Effector CD8-positive, alpha-beta T cell (primary cell): Measurements from ENCODE around the gene ADAMTSL2.

ENCODE experiments used
- DNase-seq: peaks from one replicate; lab custom pipeline; 2025; lab: John Stamatoyannopoulos, UW
- total RNA-seq, 4 experiments: gene quantifications; one replicate each; lab custom pipeline; 2026; lab: John Stamatoyannopoulos, UW

ADAMTSL2 gene
- total RNA-seq, result 0 to 0.54 (median 0.32) reads per million in 4 experiments

DNA sequence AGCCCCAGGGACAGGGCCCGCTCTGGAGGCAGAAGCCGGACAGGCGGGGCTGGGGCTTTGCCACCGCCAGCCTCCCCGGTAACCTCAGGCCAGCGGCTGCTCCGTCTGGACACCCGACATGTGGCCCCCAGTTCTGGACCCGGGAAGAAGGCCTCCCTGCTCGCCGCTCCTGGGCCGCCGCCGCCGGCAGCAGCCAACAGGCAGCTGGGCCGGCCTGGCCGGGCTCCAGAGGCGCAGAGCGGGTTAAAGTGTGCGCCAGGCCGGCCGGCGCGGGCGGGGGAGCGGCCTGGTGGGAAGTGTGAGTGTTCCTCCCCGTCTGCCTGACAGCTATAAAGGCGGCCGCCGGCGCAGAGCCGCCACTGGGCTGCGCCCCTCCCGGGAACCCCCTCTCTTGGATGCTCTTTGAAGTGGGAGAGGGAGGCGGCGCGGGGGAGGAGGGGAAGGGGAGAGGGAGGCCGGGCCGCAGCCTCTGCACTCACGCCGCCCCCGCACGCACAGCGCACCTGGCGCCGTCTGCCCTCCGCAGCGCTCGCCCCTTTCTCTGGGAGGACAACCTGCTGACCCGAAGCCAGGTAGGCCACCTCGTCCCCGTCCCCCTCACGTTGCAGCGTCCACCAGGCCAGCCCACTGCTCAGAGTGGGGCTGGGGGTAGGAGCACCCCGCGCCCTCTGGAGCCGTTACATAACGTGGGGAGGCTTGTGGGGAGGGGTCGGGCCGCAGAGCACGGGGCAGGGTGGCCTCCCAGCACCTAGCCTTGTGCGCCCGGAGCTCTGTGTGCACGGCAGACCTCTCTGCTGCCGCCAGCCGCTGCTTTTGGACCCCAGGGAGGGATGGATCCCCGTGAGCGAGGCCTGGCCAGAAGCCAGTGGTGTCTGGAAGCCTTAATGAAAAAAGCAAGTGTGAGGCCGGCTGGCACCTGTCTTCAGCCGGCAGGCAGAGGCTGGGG lies at the start of gene ADAMTSL2:
Gene ADAMTSL2, plus strand, starts transcription at position 359 of the 946 bp plus-strand sequence. CDS start 2,009 bp downstream, outside the sequence.
- peak; percentile 60 for DNase-seq

DNA sequence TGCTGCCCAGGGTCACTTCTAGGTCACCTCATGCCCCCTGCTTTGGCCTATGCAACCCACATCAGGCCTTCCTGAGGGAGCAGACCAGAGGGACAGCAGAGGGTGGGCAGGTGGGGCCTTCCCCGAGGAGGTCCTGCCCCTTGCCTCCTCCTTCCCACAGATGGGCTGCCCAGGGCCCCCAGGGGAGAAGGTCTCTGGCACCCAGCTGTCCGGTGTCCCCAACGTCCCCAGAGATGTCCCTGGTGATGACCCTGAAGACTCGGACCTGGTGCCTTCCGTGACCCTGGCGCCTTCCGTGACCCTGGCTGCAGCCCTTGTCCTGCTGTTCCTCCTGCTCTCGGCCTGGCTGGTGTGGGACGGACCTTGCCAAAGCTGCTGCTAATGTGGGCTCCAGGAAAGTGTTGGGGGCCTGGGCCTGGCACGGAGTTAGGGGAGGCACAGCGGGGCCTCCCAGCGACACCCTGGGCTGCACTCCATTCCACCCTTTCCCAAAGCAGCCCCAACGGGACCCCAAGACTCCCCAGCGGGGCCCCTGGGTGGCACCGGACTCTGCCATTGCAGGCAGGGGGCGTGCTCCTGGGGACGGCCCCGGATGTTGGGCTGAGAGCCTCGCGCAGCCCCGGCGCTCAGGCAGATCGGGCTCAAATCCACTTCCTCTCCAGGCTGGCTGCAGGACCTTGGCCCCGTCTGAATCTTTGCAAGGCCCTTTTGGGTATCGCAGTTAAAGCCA lies 48.8 kb upstream of the ADAMTSL2 start:
- no peak for DNase-seq

DNA sequence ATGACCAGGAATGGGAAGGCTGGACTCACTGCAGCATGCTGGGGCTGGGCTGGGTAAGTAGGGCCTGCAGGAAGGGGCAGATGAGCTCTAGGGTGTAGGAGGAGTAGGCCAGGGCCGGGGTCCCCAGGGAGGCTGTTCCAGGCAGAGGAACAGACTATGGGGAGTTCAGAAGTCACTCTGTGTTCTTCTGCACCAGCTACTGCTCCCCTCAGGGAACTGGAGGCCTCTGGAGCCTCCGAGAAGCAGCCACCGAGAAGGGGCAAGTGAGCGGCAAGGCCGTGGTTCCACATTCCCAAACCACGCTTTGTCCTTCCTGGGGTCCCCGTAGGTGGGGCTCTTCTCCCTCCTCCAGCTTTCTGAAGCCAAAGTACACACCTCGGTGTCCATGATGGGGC lies 47.2 kb upstream of the ADAMTSL2 start:
- DNase-seq, result no peak

DNA sequence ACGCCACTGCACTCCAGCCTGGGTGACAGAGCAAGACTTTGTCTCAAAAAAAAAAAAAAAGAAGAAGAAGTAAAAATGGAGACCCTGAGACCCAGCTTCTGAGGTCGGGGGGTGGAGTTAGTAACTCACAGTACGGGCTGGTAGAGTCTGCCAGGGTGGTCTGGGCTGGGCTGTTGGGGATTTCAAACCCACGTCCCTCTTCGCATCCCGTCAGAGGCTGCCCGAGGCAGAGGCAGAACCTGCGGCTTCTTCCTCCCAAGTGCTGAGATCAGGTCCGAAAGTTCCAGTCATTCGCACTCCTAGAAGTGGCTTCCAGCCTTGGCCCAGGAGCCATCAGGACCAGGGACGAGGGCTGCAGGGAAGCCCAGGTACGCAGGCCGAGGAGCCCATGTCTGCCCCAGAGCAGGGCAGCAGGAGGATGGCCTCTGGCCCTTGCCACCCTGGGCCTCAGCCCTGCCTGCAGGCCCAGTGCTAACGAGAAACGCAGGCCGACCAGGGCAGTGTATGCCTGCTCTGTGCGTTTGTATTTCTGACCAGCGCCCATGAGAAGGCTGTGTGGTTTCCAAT lies 45.7 kb upstream of the ADAMTSL2 start:
- no peak for DNase-seq

DNA sequence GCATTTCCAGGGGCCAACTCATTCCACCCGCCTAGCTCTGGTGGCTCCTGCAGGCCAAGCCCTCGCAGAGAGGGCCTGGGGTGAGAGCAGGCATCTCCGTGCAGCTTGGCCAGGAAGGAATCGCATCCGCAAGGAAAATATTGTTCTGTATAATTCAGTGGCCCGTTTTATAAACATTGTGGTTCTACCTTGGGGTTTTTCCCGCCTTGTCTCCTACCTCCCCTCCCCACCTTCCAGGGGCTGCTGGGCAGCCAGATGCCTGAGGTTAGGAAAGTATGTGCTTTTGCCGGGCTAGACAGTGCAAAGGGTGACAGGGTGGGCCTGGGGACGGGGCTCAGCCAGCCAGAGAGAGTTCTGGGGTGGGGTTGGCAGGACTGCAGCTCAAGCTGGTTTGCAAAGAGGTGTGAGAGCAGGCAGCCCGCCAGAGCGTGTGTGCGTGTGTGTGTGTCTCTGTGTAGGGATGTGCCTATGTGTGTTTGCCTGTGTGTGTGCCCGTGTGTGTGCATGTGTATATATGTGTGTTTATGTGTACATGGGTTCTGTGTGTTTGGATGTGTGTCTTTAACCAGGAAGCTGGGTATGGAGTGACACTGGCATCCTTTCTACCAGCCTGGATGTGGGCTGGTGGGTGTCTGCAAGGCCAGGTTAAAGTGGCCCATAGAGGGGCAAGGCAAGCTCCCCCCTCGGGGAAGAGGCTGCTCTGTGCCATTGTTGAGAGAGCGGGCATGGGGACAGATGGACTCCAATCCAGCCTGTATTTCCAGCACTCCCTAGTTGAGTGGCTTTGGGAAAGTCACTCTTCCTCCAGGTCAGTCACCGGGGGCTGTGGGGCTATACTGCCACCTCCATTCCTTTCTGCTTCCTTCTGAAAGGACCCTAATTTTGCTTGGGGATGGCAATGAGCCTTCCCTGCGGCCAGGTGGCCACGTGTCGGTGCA lies 45.0 kb upstream of the ADAMTSL2 start:
- DNase-seq, result no peak

DNA sequence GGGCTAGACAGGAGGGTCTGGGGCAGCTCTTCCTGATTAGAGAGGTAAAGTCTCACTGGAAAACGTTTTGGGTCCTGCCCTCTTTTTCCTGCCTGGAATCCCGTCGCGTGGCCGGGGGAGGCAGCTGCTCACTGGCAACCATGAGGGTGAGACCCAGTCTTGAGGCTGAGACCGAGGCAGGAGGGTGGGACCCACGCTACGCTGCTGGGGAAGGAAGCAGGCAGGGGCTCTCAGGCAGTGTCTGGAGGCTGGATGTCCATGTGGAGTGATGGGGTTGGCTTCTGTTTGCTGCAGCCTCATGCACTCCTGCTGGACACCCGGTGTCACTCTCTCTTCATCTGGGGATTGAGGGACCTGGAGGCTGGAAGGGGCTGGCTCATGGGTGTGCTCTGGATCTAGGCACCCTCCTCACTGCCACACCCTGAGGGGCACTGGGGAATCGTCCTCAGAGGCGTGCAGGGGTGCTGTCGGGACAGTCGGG lies 44.3 kb upstream of the ADAMTSL2 start:
- DNase-seq, result no peak

DNA sequence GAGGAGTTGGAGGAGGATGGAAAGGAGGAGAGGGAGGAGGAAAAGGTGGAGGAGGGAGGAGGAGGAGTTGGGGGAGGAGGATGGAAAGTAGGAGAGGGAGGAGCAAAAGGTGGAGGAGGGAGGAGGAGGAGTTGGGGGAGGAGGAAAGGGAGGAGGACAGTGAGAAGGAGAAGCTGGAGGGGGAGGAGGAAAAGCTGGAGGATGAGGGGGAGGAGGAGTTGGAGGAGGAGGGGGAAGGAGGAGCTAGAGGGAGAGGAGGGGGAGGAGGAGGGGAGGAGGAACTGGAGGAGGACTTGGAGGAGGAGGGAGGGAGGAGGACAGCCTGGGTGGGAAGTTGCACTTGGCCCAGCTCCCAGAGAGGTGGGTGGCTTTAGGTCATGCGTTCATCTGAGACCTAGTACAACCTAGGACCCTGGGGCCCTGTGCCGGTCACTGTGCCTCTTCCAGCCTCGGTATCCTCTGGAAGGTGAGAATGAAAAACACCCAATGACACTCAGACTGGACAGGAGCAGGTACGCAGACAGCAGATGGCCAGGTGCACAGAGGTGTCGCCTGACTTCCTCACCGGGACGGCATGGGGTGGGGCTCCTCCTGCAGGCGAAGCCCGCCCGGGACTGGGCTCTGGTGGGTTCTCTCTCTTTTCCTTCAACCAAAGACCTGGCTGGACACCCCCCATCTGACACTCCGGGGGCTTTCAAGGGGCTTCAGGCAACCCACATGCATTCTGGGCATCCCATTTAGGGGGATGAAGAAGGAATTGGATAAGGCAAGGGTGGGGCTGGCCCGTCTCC lies 43.4 kb upstream of the ADAMTSL2 start:
- DNase-seq, result no peak

DNA sequence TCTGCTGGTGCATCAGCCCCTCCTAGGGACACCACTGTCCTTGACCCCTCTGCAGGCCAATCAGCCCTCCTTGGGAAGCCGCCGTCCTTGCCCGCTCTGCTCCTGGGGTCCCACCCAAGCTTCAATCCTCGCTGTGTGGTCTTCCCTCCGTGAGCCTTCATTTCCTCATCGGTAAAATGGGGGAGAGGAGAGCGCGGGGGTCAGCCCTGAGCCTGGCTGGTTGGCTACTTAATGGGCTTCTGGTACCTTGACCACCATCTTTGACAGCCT lies 42.9 kb upstream of the ADAMTSL2 start:
- no peak for DNase-seq

DNA sequence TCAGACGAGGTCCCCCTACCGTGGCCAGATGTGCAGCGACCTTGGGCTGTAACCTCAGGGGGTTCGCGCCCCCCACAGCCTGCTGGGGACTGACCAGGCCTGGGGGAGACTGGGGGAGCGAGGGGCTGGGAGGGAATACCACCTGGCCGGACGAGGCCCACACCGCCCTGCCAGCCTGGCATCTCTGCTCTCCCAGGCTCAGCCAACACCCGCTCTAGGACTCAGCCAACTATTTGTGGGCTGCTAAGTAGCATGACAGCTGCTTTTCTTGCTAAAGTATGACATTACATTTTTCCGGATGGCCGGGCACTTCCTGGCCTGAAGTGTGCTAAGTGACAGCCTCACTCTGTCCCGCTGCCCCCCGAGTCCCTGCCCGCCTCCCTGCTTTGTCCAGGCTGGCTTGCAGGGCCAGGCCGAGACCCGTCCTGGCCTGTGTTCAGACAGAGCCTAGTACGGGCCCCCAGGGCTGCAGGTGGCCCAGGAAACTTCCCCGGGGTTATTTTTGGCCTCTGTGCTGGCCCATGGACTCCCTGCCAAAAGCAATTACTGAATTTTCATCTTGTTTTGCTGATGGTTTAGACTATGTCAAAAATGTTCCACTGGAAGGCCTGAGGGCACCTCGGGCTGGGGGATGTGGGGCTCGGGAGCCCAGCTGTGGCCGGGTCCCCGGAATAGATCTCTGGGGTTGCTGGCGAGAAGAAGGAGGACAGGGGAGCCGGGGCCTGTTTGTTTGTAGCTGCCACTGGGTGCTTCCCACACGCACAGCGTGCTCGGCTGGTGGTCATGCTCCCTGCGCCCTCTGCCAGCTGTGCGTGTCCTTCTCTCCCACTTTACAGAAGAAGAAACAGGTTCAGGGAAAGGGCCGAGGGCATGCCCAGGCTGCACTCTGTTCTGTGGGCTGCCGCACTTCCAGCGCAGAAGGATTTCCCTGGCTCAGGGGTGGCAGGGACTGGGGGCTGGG lies 42.2 kb upstream of the ADAMTSL2 start:
- DNase-seq, result no peak

DNA sequence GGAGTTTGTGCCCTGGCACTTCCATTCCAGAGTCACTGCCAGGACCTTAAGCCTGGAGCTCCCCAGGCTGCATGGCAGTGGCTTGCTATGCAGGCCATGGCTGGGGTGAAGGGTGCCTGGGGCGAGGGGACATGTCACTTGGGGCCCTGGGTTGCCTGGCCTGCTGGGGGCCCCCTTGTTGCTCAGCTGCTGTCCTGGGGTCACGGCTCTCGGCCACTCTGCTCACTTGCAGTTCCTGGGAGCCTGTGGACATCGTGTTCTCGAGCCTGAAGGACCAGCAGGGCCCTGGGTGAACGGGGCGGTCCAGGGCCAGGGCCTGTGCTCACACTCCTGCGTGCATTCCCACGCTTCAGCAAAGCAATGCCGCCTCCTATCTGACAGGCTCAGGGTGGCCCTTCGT lies 41.1 kb upstream of the ADAMTSL2 start:
- DNase-seq, result no peak

DNA sequence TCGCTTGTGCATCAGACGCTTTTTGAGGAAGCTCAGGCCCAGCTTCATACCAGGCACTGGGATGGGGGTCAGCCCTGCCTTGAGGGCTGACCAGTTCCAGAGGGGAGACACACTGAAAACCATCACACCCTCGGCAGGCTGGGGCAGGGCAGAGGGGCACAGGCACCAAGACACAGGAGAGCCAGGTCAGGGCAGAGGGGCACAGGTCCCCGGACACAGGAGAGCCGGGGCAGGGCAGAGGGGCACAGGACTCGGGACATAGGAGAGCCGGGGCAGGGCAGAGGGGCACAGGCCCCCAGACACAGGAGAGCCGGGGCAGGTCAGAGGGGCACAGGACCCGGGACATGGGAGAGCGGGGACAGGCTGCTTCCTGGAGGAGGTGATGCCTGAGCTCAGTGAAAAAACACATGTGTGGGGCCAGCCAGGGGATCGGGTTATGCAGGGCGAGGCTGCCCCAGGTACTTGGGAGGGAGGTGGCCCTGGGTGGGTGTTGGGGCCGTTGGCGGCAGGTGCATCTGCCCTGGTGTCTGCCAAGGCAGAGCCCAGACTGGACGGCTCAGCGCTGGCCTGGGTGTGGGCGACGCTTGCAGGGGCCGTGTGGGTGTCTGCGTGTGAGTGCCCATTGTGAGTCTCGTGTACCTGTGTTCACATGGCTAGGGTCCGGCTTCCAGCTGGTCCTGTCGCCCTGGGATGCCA lies 40.5 kb upstream of the ADAMTSL2 start:
- DNase-seq, result no peak

DNA sequence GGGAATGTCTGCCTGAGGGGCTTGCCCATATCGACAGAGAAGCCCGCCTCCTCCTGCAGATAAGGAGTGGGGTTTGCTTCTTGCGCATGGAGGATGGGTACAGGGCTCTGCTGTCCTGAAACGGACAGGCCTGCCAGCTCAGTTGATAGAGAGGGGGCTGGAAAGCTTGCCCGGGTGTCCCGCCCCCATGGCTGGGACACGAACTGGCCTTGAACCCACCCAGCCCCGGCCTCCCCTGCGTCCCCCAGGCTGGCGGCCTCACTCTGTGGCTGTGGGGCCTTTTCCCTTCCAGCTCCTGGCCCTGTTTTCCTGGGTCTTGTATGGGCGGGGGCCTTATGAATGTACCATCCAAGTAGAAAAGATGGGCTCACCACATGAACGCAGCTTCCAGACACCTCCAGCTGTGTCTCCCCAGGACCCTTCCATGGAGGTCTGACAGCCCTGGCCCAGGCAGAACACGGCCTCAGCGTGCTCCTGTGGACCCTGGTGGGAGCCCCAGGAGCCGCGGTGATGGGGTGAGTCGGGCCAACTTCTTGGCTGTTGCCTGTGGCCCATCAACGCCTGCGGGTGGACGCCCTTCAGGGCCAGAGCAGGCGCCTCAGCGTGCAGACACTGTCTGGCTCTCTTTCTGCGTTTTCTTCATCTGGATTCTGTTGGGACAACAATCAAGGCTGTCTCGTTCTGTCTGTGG lies 39.7 kb upstream of the ADAMTSL2 start:
- DNase-seq, result no peak

DNA sequence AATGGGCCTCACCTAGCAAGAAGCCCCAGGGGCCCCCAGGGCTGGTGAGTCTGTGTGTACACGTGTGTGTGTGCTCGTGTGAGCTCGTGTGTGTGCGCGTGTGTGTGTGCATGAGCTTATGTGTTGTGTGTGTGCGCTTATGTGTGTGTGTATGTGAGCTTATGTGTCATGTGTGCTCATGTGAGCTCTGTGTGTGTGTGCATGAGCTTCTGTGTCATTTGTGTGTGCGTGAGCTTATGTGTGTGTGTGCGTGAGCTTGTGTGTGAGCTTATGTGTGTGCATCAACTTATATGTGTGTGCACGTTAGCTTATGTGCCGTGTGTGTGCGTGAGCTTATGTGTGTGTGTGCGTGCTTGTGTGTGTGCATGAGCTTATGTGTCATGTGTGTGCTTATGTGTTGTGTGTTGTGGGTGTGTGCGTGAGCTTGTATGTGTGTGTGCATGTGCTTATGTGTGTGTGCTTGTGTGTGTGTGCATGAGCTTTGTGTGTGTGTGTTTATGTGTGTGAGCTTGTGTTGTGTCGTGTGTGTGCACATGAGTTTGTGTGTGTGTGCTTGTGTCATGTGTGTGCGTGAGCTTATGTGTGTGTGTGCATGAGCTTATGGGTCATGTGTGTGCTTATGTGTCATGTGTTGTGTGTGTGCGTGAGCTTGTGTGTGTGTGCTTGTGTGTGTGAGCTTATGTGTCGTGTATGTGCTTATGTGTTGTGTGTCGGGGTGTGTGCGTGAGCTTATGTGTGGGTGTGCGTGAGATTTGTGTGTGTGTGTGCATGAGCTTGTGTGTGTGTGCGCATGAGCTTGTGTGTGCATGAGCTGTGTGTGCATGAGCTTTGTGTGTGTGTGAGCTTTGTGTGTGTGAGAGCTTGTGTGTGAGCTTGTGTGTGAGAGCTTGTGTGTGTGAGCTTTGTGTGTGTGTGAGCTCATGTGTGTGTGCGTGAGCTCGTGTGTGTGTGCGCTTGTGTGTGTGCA lies 38.9 kb upstream of the ADAMTSL2 start:
- no peak for DNase-seq

DNA sequence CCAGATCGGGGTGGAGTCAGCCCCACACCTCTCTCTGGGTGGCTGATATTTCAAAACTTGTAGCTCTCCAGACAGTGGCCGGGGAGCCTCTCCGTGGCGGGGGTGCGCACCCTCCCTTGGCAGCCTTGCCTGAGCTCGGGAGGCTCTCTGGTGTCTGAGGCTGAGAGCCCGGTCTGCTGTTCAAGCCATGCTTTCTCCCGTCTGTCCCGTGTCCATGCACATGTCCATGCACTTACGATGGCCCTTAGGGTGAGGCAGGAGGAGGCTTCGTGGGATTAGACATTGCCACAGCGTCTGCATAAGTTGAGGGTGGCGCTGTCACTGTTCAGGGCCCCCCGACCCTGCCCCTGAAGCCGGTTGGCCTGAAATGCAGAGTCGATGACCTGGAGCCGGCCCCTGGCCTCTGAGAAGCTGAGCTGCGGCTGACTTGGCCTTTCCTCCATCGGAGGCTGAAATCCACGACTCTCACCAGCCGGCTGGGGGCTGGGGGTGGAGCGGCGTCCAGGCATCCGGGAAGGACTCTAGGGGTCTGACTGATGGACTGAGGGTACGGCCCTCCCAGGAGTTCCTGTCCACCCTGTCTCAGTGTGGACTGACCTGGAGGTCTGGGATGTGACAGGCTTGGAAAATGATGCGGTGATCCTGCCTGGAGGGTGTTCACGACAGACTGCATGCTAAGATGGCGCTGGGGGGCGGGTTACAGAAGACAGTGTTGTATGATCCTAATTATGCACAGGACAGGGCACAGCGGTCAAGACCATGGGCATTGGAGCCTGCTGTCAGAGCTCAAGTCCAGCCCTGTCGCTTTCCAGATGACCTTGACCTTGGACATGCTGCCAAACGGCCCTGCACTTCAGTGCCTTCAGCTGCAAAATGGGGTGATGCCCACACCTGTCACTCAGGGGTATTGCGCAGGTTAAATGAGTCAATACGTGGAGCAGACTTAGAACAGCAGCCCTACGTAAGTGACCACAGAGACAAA lies 37.4 kb upstream of the ADAMTSL2 start:
- DNase-seq, result no peak

DNA sequence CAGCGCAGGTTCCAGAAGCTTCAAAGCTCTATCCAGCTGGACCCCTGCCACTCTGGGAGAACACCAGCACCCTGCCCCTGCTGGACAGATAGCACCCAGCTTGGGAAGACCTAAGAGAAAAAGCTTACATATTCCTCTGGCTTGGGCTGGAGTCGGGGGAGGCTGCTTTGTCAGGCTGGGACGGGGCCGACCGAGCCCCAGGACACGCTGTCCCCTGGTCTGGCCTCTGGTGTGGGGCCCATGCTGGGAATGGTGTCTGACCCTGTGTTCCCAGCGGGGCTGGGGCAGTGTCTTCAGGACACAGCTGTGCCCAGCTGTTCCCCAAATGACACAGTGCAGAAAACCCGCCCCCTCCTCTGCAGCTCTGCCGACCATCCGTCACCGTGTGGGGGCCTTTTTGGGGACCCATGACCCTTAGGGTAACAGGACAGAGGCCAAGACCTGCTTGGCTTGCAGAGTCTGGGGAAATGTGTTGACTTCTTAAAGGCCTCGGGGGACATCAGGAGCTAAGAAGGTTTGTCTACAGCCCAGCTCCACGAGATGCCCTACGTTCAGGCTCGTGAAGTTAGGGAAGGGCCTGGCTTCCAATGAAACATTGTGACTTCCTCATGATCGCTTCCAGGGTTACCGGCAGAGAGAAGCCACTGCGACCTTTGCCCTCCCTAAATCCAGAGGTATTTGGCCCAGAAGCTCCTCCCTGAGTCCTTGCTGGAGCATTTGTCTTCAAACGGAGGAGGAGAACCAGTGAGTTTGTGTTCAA lies 35.2 kb upstream of the ADAMTSL2 start:
- no peak for DNase-seq
